H9 (cell line): ENCODE measurements around the gene CREB1. TPM values are rescaled to one million over a fixed set of nuclear protein-coding genes. Genes with fewer than 3 reads are reported as not detected.

Source experiments
- DNase-seq: peaks from one replicate; pipeline ENCODE4 v3.0.0-alpha.2; 2017
- H2AFZ ChIP-seq: one replicate; pipeline ENCODE4 v1.6.1; 2013; ENCODE audit warnings: mild to moderate bottlenecking, low read length, control low read depth, moderate library complexity
- H2AK5ac ChIP-seq: 2 replicates; pipeline ENCODE4 v1.6.1; 2013; ENCODE audit warnings: low read length, control low read depth, mixed read lengths; ENCODE audit not compliant: insufficient read length
- H2BK120ac ChIP-seq: one replicate; pipeline ENCODE4 v1.6.1; 2013; ENCODE audit warnings: low read depth, mild to moderate bottlenecking, low read length, control low read depth, inconsistent platforms; ENCODE audit not compliant: poor library complexity, severe bottlenecking
- H2BK12ac ChIP-seq: 2 replicates; pipeline ENCODE4 v1.6.1; 2013; ENCODE audit warnings: low read length, control low read depth, mixed read lengths, low read depth; ENCODE audit not compliant: insufficient read length
- H2BK15ac ChIP-seq: 2 replicates; pipeline ENCODE4 v1.6.1; 2013; ENCODE audit warnings: low read depth, low read length, control low read depth
- H2BK20ac ChIP-seq: one replicate; pipeline ENCODE4 v1.6.1; 2013; ENCODE audit warnings: low read depth, mild to moderate bottlenecking, low read length, control low read depth, inconsistent platforms; ENCODE audit not compliant: poor library complexity, severe bottlenecking
- H2BK5ac ChIP-seq: 2 replicates; pipeline ENCODE4 v1.6.1; 2013; ENCODE audit warnings: low read length, control low read depth, mixed read lengths; ENCODE audit not compliant: insufficient read length
- H3K14ac ChIP-seq: 2 replicates; pipeline ENCODE4 v1.6.1; 2013; ENCODE audit warnings: low read length, control low read depth; ENCODE audit not compliant: insufficient read depth
- H3K18ac ChIP-seq: 2 replicates; pipeline ENCODE4 v1.6.1; 2013; ENCODE audit warnings: low read depth, mild to moderate bottlenecking, mixed read lengths, low read length, control low read depth; ENCODE audit not compliant: insufficient read length
- H3K23ac ChIP-seq: 2 replicates; pipeline ENCODE4 v1.6.1; 2013; ENCODE audit warnings: low read length, control low read depth, mixed read lengths, low read depth; ENCODE audit not compliant: insufficient read length
- H3K23me2 ChIP-seq: 2 replicates; pipeline ENCODE4 v1.6.1; 2013; ENCODE audit warnings: low read depth, mild to moderate bottlenecking, mixed read lengths, low read length, control low read depth; ENCODE audit not compliant: insufficient read length, poor library complexity, severe bottlenecking
- H3K27ac ChIP-seq: 2 replicates; pipeline ENCODE4 v1.5.1; 2013; ENCODE audit warnings: low read length, control low read depth, mixed read lengths, low read depth; ENCODE audit not compliant: insufficient read length
- H3K27me3 ChIP-seq: 2 replicates; pipeline ENCODE4 v1.6.1; 2013; ENCODE audit warnings: low read length, control low read depth, inconsistent platforms; ENCODE audit not compliant: insufficient read depth
- H3K4ac ChIP-seq: 2 replicates; pipeline ENCODE4 v1.6.1; 2013; ENCODE audit warnings: low read depth, mild to moderate bottlenecking, control low read depth, inconsistent platforms, low read length, moderate library complexity
- H3K4me1 ChIP-seq: 2 replicates; pipeline ENCODE4 v1.6.1; 2013; ENCODE audit warnings: low read length, control low read depth, inconsistent platforms; ENCODE audit not compliant: insufficient read depth
- H3K4me2 ChIP-seq: 2 replicates; pipeline ENCODE4 v1.6.1; 2013; ENCODE audit warnings: low read length, control low read depth, mixed read lengths; ENCODE audit not compliant: insufficient read length, insufficient read depth
- H3K56ac ChIP-seq: 2 replicates; pipeline ENCODE4 v1.6.1; 2013; ENCODE audit warnings: low read depth, mild to moderate bottlenecking, mixed read lengths, low read length, control low read depth; ENCODE audit not compliant: insufficient read length
- H3K79me1 ChIP-seq: 2 replicates; pipeline ENCODE4 v1.6.1; 2013; ENCODE audit warnings: low read depth, mild to moderate bottlenecking, moderate library complexity, low read length, control low read depth, inconsistent platforms; ENCODE audit not compliant: insufficient read depth, poor library complexity, severe bottlenecking
- H3K79me2 ChIP-seq: 2 replicates; pipeline ENCODE4 v1.6.1; 2013; ENCODE audit warnings: low read length, control low read depth, inconsistent platforms; ENCODE audit not compliant: insufficient read depth
- H3K9ac ChIP-seq: 2 replicates; pipeline ENCODE4 v1.6.1; 2013; ENCODE audit warnings: low read length, control low read depth, mixed read lengths; ENCODE audit not compliant: insufficient read length; ENCODE audit errors: extremely low read depth
- H3K9me3 ChIP-seq: one replicate; pipeline ENCODE4 v1.6.1; 2013; ENCODE audit warnings: low read depth, low read length, inconsistent platforms; ENCODE audit not compliant: control insufficient read depth
- H3T11ph ChIP-seq: one replicate; pipeline ENCODE4 v1.6.1; 2013; ENCODE audit warnings: mild to moderate bottlenecking, low read length, control low read depth, inconsistent platforms
- H4K20me1 ChIP-seq: one replicate; pipeline ENCODE4 v1.6.1; 2013; ENCODE audit not compliant: control insufficient read depth, insufficient read length, insufficient read depth
- H4K5ac ChIP-seq: 2 replicates; pipeline ENCODE4 v1.6.1; 2013; ENCODE audit warnings: low read depth, mild to moderate bottlenecking, mixed read lengths, low read length, control low read depth; ENCODE audit not compliant: insufficient read length
- H4K8ac ChIP-seq: replicated peaks from 2 replicates; pipeline ENCODE4 v1.6.1; 2013; ENCODE audit warnings: low read length, control low read depth, mixed read lengths, low read depth; ENCODE audit not compliant: insufficient read length
- H4K91ac ChIP-seq: 2 replicates; pipeline ENCODE4 v1.6.1; 2013; ENCODE audit warnings: low read depth, mild to moderate bottlenecking, moderate library complexity, mixed read lengths, low read length, control low read depth; ENCODE audit not compliant: insufficient read length
- H3K27ac Mint-ChIP-seq, 3 experiments: 2 replicates in 2 of 3; 3 replicates in 1 of 3; pipeline ENCODE4 v1.8.0; 2020 to 2021; ENCODE audit warnings: mixed read lengths in 3 of 3, mild to moderate bottlenecking in 1 of 3, moderate library complexity in 1 of 3
- H3K27me3 Mint-ChIP-seq: 2 replicates; pipeline ENCODE4 v1.8.0; 2021; ENCODE audit warnings: low read depth, mild to moderate bottlenecking, moderate library complexity, mixed read lengths
- H3K36me3 Mint-ChIP-seq, 3 experiments: 2 replicates in 2 of 3; 3 replicates in 1 of 3; pipeline ENCODE4 v1.8.0; 2020 to 2021; ENCODE audit warnings: low read depth in 3 of 3, mixed read lengths in 3 of 3; ENCODE audit not compliant: insufficient read depth in 1 of 3
- H3K4me1 Mint-ChIP-seq, 2 experiments: 2 replicates each; pipeline ENCODE4 v1.8.0; 2020; ENCODE audit warnings: mixed read lengths in 2 of 2
- H3K4me3 Mint-ChIP-seq, 2 experiments: 2 replicates in 1 of 2; 3 replicates in 1 of 2; pipeline ENCODE4 v1.8.0; 2020 to 2021; ENCODE audit warnings: mild to moderate bottlenecking in 2 of 2, mixed read lengths in 2 of 2, moderate library complexity in 1 of 2
- H3K9me3 Mint-ChIP-seq, 2 experiments: 2 replicates in 1 of 2; 3 replicates in 1 of 2; pipeline ENCODE4 v1.8.0; 2020; ENCODE audit warnings: mild to moderate bottlenecking in 2 of 2, mixed read lengths in 2 of 2, moderate library complexity in 1 of 2
- total RNA-seq: library from RNA; stranded (reverse); gene quantifications from 2 replicates; pipeline ENCODE4 v1.2.1, GENCODE V29; 2021
- TF ChIP-seq, protein P1 (sequence below): fragments of 200-600 bp; sonication (generic); conservative IDR thresholded peaks from 3 replicates; pipeline ENCODE4 v1.8.0; 2021; ENCODE audit warnings: antibody characterized with exemption, mild to moderate bottlenecking

The CREB1 gene
- total RNA-seq, 1 experiment from 2014 or later = 103 TPM

DNA sequence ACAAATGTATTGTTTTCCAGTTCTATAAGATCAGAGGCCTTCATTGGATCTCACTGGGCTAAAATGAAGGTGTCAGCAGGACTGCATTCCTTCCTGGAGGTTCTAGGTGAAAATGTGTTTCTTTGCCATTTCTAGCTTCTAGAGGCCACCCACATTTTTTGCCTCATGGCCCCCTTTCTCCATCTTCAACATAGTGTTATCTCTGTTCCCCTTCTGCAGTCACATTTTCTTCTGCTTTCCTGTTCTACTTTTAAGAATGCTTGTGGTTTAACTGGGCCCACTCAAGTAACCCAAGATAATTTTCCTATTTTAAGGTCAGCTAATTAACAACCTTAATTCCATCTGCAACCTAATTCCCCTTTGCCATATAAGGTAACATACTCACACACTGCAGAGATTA is 59.4 kb downstream of the CREB1 start:
- Mint-ChIP-seq H3K27me3 (no peaks in the 10 kb centered on the region), H3K36me3 (peaks cover 73 to 91% (median 89%) of the 10 kb centered on the region in 3 experiments), H3K4me3 (no peak overlapping the region), H3K27ac (peak overlapping the region in 1 of 3 experiments; percentile 15; a peak in 1 of 7 replicates), H3K9me3 (peaks cover 9 to 12% of the 10 kb centered on the region in 2 experiments; a peak in 3 of 5 replicates), H3K4me1 (no peaks in the 10 kb centered on the region)
- Histone ChIP-seq H3K27ac (no peak overlapping the region), H3K79me2 (no peaks in the 10 kb centered on the region), H2AK5ac (no peak overlapping the region), H4K20me1 (no peaks in the 10 kb centered on the region), H4K8ac (no peak overlapping the region), H2BK120ac (no peak overlapping the region), H3T11ph (no peak overlapping the region), H2BK12ac (no peak overlapping the region), H3K4ac (no peak overlapping the region), H3K4me1 (no peaks in the 10 kb centered on the region), H3K79me1 (no peaks in the 10 kb centered on the region), H2AFZ (no peak overlapping the region), H3K9ac (no peak overlapping the region), H3K23ac (no peak overlapping the region), H2BK5ac (no peak overlapping the region), H4K91ac (no peak overlapping the region), H3K23me2 (no peaks in the 10 kb centered on the region), H2BK15ac (no peak overlapping the region), H4K5ac (no peak overlapping the region), H2BK20ac (no peak overlapping the region), H3K9me3 (no peaks in the 10 kb centered on the region), H3K27me3 (no peaks in the 10 kb centered on the region), H3K18ac (no peak overlapping the region), H3K4me2 (no peak overlapping the region), H3K14ac (no peak overlapping the region), H3K56ac (no peak overlapping the region)
- DNase-seq = no peak
- TF ChIP-seq, protein P1, sequence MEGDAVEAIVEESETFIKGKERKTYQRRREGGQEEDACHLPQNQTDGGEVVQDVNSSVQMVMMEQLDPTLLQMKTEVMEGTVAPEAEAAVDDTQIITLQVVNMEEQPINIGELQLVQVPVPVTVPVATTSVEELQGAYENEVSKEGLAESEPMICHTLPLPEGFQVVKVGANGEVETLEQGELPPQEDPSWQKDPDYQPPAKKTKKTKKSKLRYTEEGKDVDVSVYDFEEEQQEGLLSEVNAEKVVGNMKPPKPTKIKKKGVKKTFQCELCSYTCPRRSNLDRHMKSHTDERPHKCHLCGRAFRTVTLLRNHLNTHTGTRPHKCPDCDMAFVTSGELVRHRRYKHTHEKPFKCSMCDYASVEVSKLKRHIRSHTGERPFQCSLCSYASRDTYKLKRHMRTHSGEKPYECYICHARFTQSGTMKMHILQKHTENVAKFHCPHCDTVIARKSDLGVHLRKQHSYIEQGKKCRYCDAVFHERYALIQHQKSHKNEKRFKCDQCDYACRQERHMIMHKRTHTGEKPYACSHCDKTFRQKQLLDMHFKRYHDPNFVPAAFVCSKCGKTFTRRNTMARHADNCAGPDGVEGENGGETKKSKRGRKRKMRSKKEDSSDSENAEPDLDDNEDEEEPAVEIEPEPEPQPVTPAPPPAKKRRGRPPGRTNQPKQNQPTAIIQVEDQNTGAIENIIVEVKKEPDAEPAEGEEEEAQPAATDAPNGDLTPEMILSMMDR = no peak
